Body of pancreas (tissue), 4 donors: ENCODE measurements around the gene SLC39A1. TPM values are rescaled to one million over a fixed set of nuclear protein-coding genes. Genes with fewer than 3 reads are reported as not detected.

ENCODE experiments used
- ATAC-seq: fragments of 150-250 bp; one replicate; pipeline ENCODE4 v1.9.1; 2016
- DNase-seq, 4 donors: peaks; one replicate each; pipeline ENCODE4 v3.0.0-alpha.2; 2019
- H3K27ac ChIP-seq, 4 donors: fragments of 200-600 bp; sonication (generic); 1 replicate in 3 of 4; 2 replicates in 1 of 4; pipeline versions ENCODE4 v1.5.1 to v1.6.1; 2016 to 2019; ENCODE audit warnings: mild to moderate bottlenecking in 1 of 4, mixed read lengths in 1 of 4, moderate library complexity in 1 of 4
- H3K27me3 ChIP-seq, 2 donors: fragments of 200-600 bp; sonication (generic); one replicate each; pipeline ENCODE4 v1.6.0; 2016; ENCODE audit warnings: mild to moderate bottlenecking in 1 of 2
- H3K36me3 ChIP-seq, 2 donors: fragments of 200-600 bp; sonication (generic); replicated peaks in 1 of 2; 2 replicates each; pipeline ENCODE4 v1.5.1; 2016; ENCODE audit warnings: low read depth in 2 of 2; ENCODE audit not compliant: insufficient read depth in 1 of 2
- H3K4me1 ChIP-seq: fragments of 200-600 bp; sonication (generic); one replicate; pipeline ENCODE4 v1.6.0; 2016
- H3K4me3 ChIP-seq, 2 donors: fragments of 200-600 bp; sonication (generic); 1 replicate in 1 of 2; 2 replicates in 1 of 2; pipeline ENCODE4 v1.5.1; 2016 to 2019
- H3K9me3 ChIP-seq, 3 donors: fragments of 200-600 bp; sonication (generic); 1 replicate in 2 of 3; 2 replicates in 1 of 3; pipeline ENCODE4 v1.5.1; 2016
- POLR2A ChIP-seq, 3 donors: fragments of 450-650 bp; IDR thresholded peaks; one replicate each; pipeline ENCODE4 v1.6.1; 2016; ENCODE audit warnings: antibody characterized with exemption in 3 of 3, mild to moderate bottlenecking in 2 of 3
- WGBS, 2 donors: methylation state at CpG; one replicate each; pipeline ENCODE4 v1.1.5; 2017; 5-methylcytosine and 5-hydroxymethylcytosine counted together
- intact Hi-C: fragments of 100-400 bp; cut with DNase I; formaldehyde crosslinking; loops from one replicate; pipeline ENCODE4 v1.15.1; 2023
- total RNA-seq, 2 donors: library from RNA; depleted of rRNA; stranded (reverse); fragments of >200 nt; gene quantifications; one replicate each; pipeline ENCODE4 v1.1.0, GENCODE V29; 2016
- TF ChIP-seq, protein P1 (sequence below), 7 experiments: fragments of 450-650 bp in 4 of 7; fragments of 200-600 bp in 3 of 7; sonication (generic) in 3 of 7; IDR thresholded peaks; one replicate each; pipeline ENCODE4 v1.5.1; 2016 to 2019; ENCODE audit warnings: antibody characterized with exemption in 7 of 7

SLC39A1 gene
- total RNA-seq, 2 donors from 2014 or later, result 30.7 to 35.5 TPM

DNA sequence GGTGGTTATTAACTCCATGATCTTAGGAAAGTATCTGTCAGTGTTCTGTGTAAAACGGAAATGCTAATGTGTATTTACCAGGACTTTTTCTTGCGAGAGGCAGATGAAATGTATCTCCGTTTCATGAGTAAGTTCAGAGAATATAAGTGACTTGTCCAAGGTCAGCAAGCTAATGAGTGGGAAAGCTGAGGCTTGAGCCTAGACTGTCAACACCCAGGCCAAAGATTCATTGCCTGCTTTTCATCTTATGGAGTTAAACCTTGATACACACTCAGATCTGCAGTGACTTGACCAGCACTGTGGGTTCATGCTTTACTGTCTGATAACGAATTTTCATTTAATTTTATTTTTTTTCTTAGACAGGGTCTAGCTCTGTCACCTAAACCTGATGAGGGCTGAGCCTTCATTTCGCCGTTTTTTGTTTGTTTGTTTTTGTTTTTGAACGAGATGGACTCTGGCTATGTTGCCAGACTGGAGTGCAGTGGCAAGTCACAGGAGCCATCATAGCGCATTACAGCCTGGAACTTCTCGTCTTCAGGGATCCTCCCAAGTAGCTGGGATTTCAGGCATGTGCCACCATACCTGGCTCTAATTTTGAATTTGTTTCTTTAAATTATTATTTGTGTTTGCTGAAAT, 15.1 kb upstream of the SLC39A1 start:
- no peak for TF ChIP-seq POLR2A (IDR thresholded peaks at IDR 0.05)
- TF ChIP-seq, protein P1, sequence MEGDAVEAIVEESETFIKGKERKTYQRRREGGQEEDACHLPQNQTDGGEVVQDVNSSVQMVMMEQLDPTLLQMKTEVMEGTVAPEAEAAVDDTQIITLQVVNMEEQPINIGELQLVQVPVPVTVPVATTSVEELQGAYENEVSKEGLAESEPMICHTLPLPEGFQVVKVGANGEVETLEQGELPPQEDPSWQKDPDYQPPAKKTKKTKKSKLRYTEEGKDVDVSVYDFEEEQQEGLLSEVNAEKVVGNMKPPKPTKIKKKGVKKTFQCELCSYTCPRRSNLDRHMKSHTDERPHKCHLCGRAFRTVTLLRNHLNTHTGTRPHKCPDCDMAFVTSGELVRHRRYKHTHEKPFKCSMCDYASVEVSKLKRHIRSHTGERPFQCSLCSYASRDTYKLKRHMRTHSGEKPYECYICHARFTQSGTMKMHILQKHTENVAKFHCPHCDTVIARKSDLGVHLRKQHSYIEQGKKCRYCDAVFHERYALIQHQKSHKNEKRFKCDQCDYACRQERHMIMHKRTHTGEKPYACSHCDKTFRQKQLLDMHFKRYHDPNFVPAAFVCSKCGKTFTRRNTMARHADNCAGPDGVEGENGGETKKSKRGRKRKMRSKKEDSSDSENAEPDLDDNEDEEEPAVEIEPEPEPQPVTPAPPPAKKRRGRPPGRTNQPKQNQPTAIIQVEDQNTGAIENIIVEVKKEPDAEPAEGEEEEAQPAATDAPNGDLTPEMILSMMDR (IDR thresholded peaks at IDR 0.05), result no peak
- Histone ChIP-seq H3K36me3 (peaks cover 7 to 12% of the 10 kb centered on the region in 2 donors), H3K4me1 (peaks cover 24% of the 10 kb centered on the region), H3K4me3 (peak overlapping the region in 1 of 2 donors; percentile 86), H3K27me3 (no peaks in the 10 kb centered on the region), H3K27ac (peak overlapping the region; percentile 85 to 94 (median 88)), H3K9me3 (no peaks in the 10 kb centered on the region)
- ATAC-seq, result no peak
- DNase-seq, result no peak
- 46 to 51% methylated on average over 9 of the region's 9 CpGs for WGBS, 2 donors
- intact Hi-C loops, result no loop called here

DNA sequence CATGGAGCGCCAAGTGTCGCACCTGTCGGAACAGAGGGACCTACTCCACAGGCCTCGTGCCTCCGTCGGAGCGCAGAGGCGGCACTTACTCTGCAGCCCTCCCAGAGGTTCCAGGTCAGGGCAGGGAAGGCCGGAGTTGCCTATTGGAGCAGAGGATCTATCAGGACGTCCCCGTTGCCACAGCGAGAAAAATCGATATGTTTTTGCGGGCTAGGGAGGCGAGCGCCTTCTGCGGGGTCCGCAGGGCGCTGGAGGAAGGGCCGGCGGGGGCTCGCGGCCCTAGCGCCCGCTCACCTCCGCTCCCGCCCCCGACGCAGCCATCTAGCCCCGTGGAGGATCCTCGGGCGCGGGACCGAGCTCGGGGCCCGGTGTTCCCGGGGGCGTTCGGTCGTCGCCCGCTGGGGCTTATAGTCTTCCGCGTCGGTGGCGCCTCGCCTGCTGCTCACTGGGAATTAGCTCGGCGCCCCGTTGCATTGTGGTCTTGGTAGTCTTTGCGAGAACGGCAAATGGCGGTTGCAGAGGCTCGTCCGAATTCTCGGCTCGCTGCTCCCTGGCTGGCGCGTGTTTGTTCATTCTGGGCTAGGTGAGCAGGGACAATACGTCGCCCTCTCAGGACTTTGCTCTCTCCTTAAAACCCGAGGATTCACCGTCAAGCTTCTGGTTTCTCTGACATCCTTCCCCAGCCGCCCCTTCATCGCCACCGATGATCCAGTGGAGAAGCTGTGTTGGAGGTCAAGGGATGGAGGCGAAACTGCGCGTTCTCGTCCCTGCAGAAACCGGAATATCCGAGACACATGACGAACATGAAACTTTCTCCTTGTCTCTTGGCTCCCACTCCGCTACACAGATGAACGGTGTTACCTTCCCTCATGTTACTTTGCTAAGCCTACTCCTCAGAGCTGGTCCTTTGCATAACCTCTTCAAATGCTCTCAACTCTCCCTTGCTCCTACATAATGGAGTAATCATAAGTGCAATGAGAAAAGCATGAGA, 14.2 kb upstream of the SLC39A1 start, which contains the start of gene JTB:
Gene JTB (minus strand): TSS at position 425 of the 991 bp plus-strand sequence. CDS start 422 bp downstream, at position 3.
- H3K4me1 ChIP-seq, result peaks cover 24% of the 10 kb centered on the region
- H3K27me3 ChIP-seq, result no peaks in the 10 kb centered on the region
- peaks cover 7 to 12% of the 10 kb centered on the region in 2 donors for H3K36me3 ChIP-seq
- intact Hi-C loops, result no loop called here
- ATAC-seq (peak; percentile 95), DNase-seq (peak; percentile 87 to 93 (median 90))
- TF ChIP-seq POLR2A (IDR thresholded peaks at IDR 0.05), result peak; percentile 85 to 95 (median 90)
- TF ChIP-seq, protein P1 (IDR thresholded peaks at IDR 0.05), result no peak
- 1 to 2% methylated on average over 10 to 67 of the region's 75 CpGs for WGBS, 2 donors
- H3K27ac ChIP-seq, result peak within 1 kb of the TSS; percentile 85 to 94 (median 88)
- H3K9me3 ChIP-seq, result no peaks in the 10 kb centered on the region
- peak within 1 kb of the TSS; percentile 71 to 86 for H3K4me3 ChIP-seq

DNA sequence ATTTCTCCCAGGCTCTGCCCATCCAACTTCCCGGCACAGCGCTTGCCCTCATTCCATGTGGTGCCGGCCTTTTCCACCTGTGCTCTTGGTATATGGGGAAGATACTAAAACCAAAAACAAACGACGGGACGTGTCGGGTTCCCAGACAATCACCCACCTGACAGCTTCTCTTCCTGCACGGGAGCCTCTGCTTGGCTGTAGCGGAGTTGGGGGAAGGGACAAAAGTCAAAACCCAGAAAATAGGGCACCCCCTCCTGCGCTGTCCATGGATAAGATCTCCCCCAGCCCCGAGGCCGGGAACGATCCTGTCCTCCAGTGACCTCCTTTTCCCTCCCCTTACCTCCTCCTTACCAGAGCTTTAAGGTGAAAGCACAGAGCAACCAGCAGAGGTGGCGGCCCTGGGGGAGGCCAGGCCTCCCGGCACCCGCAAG, 13.5 kb upstream of the SLC39A1 start:
- intact Hi-C loops, result no loop called here
- TF ChIP-seq, protein P1 (IDR thresholded peaks at IDR 0.05), result no peak
- no peak for TF ChIP-seq POLR2A (IDR thresholded peaks at IDR 0.05)
- WGBS, 2 donors, result 1% methylated on average over 16 of the region's 16 CpGs
- no peak for ATAC-seq
- Histone ChIP-seq H3K27ac (peak overlapping the region; percentile 85 to 94 (median 88)), H3K4me1 (peaks cover 24% of the 10 kb centered on the region), H3K36me3 (peaks cover 7 to 12% of the 10 kb centered on the region in 2 donors), H3K9me3 (no peaks in the 10 kb centered on the region), H3K27me3 (no peaks in the 10 kb centered on the region), H3K4me3 (peak overlapping the region; percentile 71 to 86)
- no peak for DNase-seq

DNA sequence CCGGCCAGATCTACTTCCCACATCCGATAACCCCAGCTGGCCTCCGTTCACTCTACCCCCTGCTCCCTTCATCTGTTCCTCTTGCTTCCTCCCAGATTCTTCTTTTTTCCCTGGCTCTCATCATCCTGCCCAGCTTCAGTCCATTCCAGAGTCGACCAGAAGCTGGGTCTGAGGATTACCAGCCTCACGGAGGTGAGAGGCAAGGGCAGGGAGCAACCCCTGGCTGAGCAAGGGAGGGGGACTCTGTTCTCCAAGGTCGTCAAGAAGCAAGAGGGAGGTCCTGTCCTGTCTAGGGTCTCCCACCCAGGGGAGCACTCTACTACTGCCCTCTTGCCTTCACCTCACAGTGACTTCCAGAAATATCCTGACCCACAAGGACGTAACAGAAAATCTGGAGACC, 10.2 kb upstream of the SLC39A1 start:
- Histone ChIP-seq H3K9me3 (no peaks in the 10 kb centered on the region), H3K4me1 (peaks cover 31% of the 10 kb centered on the region), H3K27ac (no peak overlapping the region), H3K4me3 (no peak overlapping the region), H3K27me3 (no peaks in the 10 kb centered on the region), H3K36me3 (peaks cover 7 to 12% of the 10 kb centered on the region in 2 donors)
- intact Hi-C loops, result no loop called here
- ATAC-seq, result no peak
- WGBS, 2 donors, result 68 to 79% methylated on average over 7 of the region's 7 CpGs
- no peak for DNase-seq
- TF ChIP-seq, protein P1 (IDR thresholded peaks at IDR 0.05), result no peak
- TF ChIP-seq POLR2A (IDR thresholded peaks at IDR 0.05), result no peak
